B cell (primary cell): ENCODE results near the gene LRCH3. TPM values are rescaled to one million over a fixed set of nuclear protein-coding genes. Genes with fewer than 3 reads are reported as not detected.

Experiments
- ATAC-seq: fragments of 200-7000 bp; cut with Tn5 transposase; one replicate; pipeline ENCODE4 v1.10.0; 2021; ENCODE audit warnings: low read depth, mild to moderate bottlenecking, moderate number of reproducible peaks, moderate library complexity
- CTCF ChIA-PET: fragments of 350-600 bp; sonication (Branson Sonifier 250); formaldehyde crosslinking; loops from one replicate; lab custom pipeline; 2021; ENCODE audit warnings: antibody characterized with exemption, inconsistent platforms; lab: Charles Lee
- POLR2A ChIA-PET: fragments of 350-600 bp; sonication (Branson Sonifier 250); formaldehyde crosslinking; loops from one replicate; lab custom pipeline; 2021; ENCODE audit warnings: antibody characterized with exemption; lab: Charles Lee
- DNase-seq: peaks from one replicate; pipeline ENCODE4 v3.0.0; 2013
- H2AFZ ChIP-seq: 2 replicates; pipeline ENCODE4 v1.6.1; 2012; ENCODE audit warnings: mild to moderate bottlenecking, low read depth, low read length; ENCODE audit not compliant: insufficient read depth, poor library complexity, severe bottlenecking
- H3K27ac ChIP-seq, 2 donors: 1 replicate in 1 of 2; 2 replicates in 1 of 2; pipeline ENCODE4 v1.5.1; 2012 to 2013; ENCODE audit warnings: low read length in 2 of 2, mild to moderate bottlenecking in 2 of 2, moderate library complexity in 1 of 2
- H3K27me3 ChIP-seq, 4 experiments: fragments of 200-600 bp in 1 of 4; sonication (generic) in 1 of 4; replicated peaks in 1 of 4; 1 replicate in 2 of 4; 2 replicates in 2 of 4; pipeline versions ENCODE4 v1.6.1 to v1.7.0; 2013 to 2016; ENCODE audit warnings: low read length in 3 of 4, mild to moderate bottlenecking in 2 of 4, mixed read lengths in 1 of 4, moderate library complexity in 1 of 4; ENCODE audit not compliant: insufficient read depth in 4 of 4, control insufficient read depth in 3 of 4; ENCODE audit errors: control extremely low read depth in 1 of 4
- H3K36me3 ChIP-seq, 2 experiments: replicated peaks in 1 of 2; 1 replicate in 1 of 2; 2 replicates in 1 of 2; pipeline versions ENCODE4 v1.6.1 to v1.7.1; 2013; ENCODE audit warnings: low read length in 1 of 2; ENCODE audit not compliant: insufficient read depth in 2 of 2, control insufficient read depth in 1 of 2; ENCODE audit errors: control extremely low read depth in 1 of 2, extremely low read depth in 1 of 2
- H3K4me1 ChIP-seq, 2 donors: fragments of 200-600 bp in 1 of 2; sonication (generic) in 1 of 2; 1 replicate in 1 of 2; 2 replicates in 1 of 2; pipeline versions ENCODE4 v1.5.1 to v1.6.1; 2013 to 2017; ENCODE audit warnings: low read length in 2 of 2; ENCODE audit not compliant: control insufficient read depth in 2 of 2, insufficient read depth in 2 of 2
- H3K4me2 ChIP-seq: replicated peaks from 2 replicates; pipeline ENCODE3; 2012; ENCODE audit warnings: mild to moderate bottlenecking, low read depth, low read length; ENCODE audit not compliant: poor library complexity, severe bottlenecking
- H3K4me3 ChIP-seq, 5 experiments: fragments of 200-600 bp in 1 of 5; sonication (generic) in 1 of 5; 1 replicate in 3 of 5; 2 replicates in 2 of 5; pipeline versions ENCODE4 v1.5.1 to v1.7.0; 2011 to 2016; ENCODE audit warnings: low read length in 4 of 5, mild to moderate bottlenecking in 4 of 5, low read depth in 2 of 5, control low read depth in 1 of 5, moderate library complexity in 1 of 5; ENCODE audit not compliant: insufficient read depth in 1 of 5; ENCODE audit errors: control extremely low read depth in 1 of 5, extremely low read depth in 1 of 5
- H3K79me2 ChIP-seq: fragments of 200-600 bp; sonication (generic); one replicate; pipeline ENCODE4 v1.6.0; 2016; ENCODE audit warnings: low read length; ENCODE audit not compliant: control insufficient read depth, insufficient read depth
- H3K9ac ChIP-seq: fragments of 200-600 bp; sonication (generic); 2 replicates; pipeline ENCODE4 v1.6.1; 2017; ENCODE audit warnings: mild to moderate bottlenecking, low read length, moderate library complexity
- H3K9me3 ChIP-seq, 3 donors: one replicate each; pipeline versions ENCODE4 v1.6.1 to v1.7.1; 2013; ENCODE audit warnings: low read length in 2 of 3; ENCODE audit not compliant: control insufficient read depth in 2 of 3, insufficient read depth in 1 of 3; ENCODE audit errors: control extremely low read depth in 1 of 3
- H4K20me1 ChIP-seq: 2 replicates; pipeline ENCODE4 v1.6.0; 2012; ENCODE audit warnings: mild to moderate bottlenecking, low read length; ENCODE audit not compliant: insufficient read depth, control insufficient read depth, poor library complexity, severe bottlenecking
- H3K27ac Mint-ChIP-seq: one replicate; pipeline ENCODE4 v1.8.0; 2021; ENCODE audit warnings: mixed read lengths
- H3K27me3 Mint-ChIP-seq: one replicate; pipeline ENCODE4 v1.8.0; 2021; ENCODE audit warnings: mixed read lengths
- H3K4me1 Mint-ChIP-seq: one replicate; pipeline ENCODE4 v1.8.0; 2021; ENCODE audit warnings: mixed read lengths
- H3K4me3 Mint-ChIP-seq: one replicate; pipeline ENCODE4 v1.8.0; 2021; ENCODE audit warnings: mixed read lengths
- H3K9me3 Mint-ChIP-seq: one replicate; pipeline ENCODE4 v1.8.0; 2022; ENCODE audit warnings: mixed read lengths; ENCODE audit not compliant: insufficient read depth
- CTCF ChIP-seq: fragments of 200-600 bp; IDR thresholded peaks from one replicate; pipeline ENCODE4 v1.8.0; 2022; ENCODE audit warnings: antibody characterized with exemption, mild to moderate bottlenecking
- EZH2 ChIP-seq: IDR thresholded peaks from 2 replicates; pipeline ENCODE4 v1.6.1; 2012; ENCODE audit warnings: borderline replicate concordance, low read depth, mild to moderate bottlenecking, moderate library complexity, low read length; ENCODE audit not compliant: insufficient read depth, poor library complexity, severe bottlenecking
- WGBS: methylation state at CpG from one replicate; pipeline ENCODE4 v1.1.5; 2013; ENCODE audit warnings: missing lambda C conversion rate; ENCODE audit not compliant: insufficient coverage; 5-methylcytosine and 5-hydroxymethylcytosine counted together
- intact Hi-C: fragments of 100-400 bp; cut with micrococcal nuclease; formaldehyde crosslinking; loops from one replicate; pipeline ENCODE4 v1.10.0; 2022
- polyA plus RNA-seq: library from polyadenylated mRNA; depleted of rRNA; stranded (reverse); fragments of >200 nt; gene quantifications from 2 replicates; pipeline ENCODE4 v1.2.3, GENCODE V29; 2012
- total RNA-seq, 2 donors: library from RNA; stranded (reverse); fragments of 120-200 nt in 1 of 2; gene quantifications; 1 replicate in 1 of 2; 2 replicates in 1 of 2; pipeline versions ENCODE4 v1.2.3 to v1.2.4, GENCODE V29; 2013 to 2022

Gene LRCH3
- total and polyA plus RNA-seq, 2 donors (not counting 1 experiment from before 2014, with no cell fraction given) = 30.1 to 136 TPM

- DNase-seq = no peak
- intact Hi-C loops = no loop called here
- Histone ChIP-seq H3K27me3 (no peaks in the 10 kb centered on the region), H3K27ac (no peak overlapping the region), H4K20me1 (no peaks in the 10 kb centered on the region), H3K36me3 (peaks cover 11 to 51% of the 10 kb centered on the region in 2 experiments), H3K79me2 (no peaks in the 10 kb centered on the region), H3K4me2 (no peak overlapping the region), H3K9me3 (no peaks in the 10 kb centered on the region), H2AFZ (no peak overlapping the region), H3K4me1 (no peaks in the 10 kb centered on the region), H3K9ac (no peak overlapping the region), H3K4me3 (no peak overlapping the region)
- Mint-ChIP-seq H3K4me3 (no peak overlapping the region), H3K4me1 (peaks cover 3% of the 10 kb centered on the region), H3K27ac (no peak overlapping the region), H3K9me3 (no peaks in the 10 kb centered on the region), H3K27me3 (no peaks in the 10 kb centered on the region)
- no peak for ATAC-seq
- TF ChIP-seq CTCF (no peak), EZH2 (no peak)
- 69% methylated on average over 2 of the region's 8 CpGs for WGBS
- POLR2A ChIA-PET = interaction anchor here (0.6 kb wide), 1 partner anchor 989 kb away, joined by 4 read pairs; no protein-coding TSS in a partner anchor
- CTCF ChIA-PET = interaction anchor here (1.0 to 1.6 kb wide), 2 partner anchors 8 to 28 kb away, joined by 3 to 4 read pairs; no protein-coding TSS in a partner anchor
Measured at GRCh38 chr3:197856199-197856816, 65.3 kb downstream of the LRCH3 start.

DNA sequence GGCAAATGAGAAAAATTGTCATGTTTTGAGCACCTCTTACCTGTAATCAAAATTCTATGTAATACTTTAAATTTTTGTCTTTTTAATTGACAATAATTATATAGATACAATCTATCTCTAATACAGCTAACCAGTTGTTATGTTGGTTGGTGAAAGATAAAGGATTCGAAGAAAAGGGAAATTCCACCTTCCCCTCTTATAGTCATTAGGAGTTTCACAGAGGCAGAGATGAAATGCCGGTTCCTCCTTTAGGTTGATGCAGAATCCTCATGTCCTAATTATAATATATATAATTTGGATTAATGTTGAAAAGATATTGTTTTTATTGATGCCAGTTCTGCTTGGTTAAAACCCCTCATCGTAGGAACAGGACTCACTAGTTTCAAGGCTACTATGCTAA lies 67.1 kb downstream of the LRCH3 start:
- ChIA-PET CTCF (no interaction called here), POLR2A (no interaction called here)
- Histone ChIP-seq H4K20me1 (no peaks in the 10 kb centered on the region), H3K9me3 (no peaks in the 10 kb centered on the region), H3K4me2 (no peak overlapping the region), H3K9ac (no peak overlapping the region), H3K36me3 (peaks cover 9 to 35% of the 10 kb centered on the region in 2 experiments), H3K79me2 (no peaks in the 10 kb centered on the region), H3K27me3 (no peaks in the 10 kb centered on the region), H3K4me1 (no peaks in the 10 kb centered on the region), H2AFZ (no peak overlapping the region), H3K4me3 (no peak overlapping the region), H3K27ac (no peak overlapping the region)
- Mint-ChIP-seq H3K4me1 (peaks cover 3% of the 10 kb centered on the region), H3K27me3 (no peaks in the 10 kb centered on the region), H3K27ac (no peak overlapping the region), H3K4me3 (no peak overlapping the region), H3K9me3 (no peaks in the 10 kb centered on the region)
- ATAC-seq (no peak), DNase-seq (no peak)
- intact Hi-C loops = no loop called here
- no CpG with 5 or more reads among the region's 3 CpGs for WGBS
- TF ChIP-seq EZH2 (no peak), CTCF (no peak)
